GM19467 (cell line): Measurements from ENCODE around the gene FAM162B.
"Not testable (repeated sequence)": the region's sequence is repeated elsewhere in the genome, so short reads cannot be mapped to it uniquely, and the experiment has no call there.

Experiments
- ATAC-seq: cut with Tn5 transposase; IDR thresholded peaks from one replicate; pipeline ENCODE4 v1.9.1; 2021; ENCODE audit warnings: mild to moderate bottlenecking, moderate library complexity; ENCODE audit not compliant: unreplicated experiment

The FAM162B gene

GRCh38 chr6:116764961-116765841, at the start of gene FAM162B:
TSS of gene FAM162B (minus strand) at chr6:116765719. CDS start at chr6:116765576, 143 bp downstream.
- no peak for ATAC-seq

GRCh38 chr6:116812051-116812650, 46.6 kb upstream of the FAM162B start:
- ATAC-seq, result no peak

GRCh38 chr6:116801971-116802370, 36.5 kb upstream of the FAM162B start:
- ATAC-seq, result no peak

GRCh38 chr6:116799945-116800344, 34.4 kb upstream of the FAM162B start:
- ATAC-seq, result no peak

- ATAC-seq, result no peak
Measured at GRCh38 chr6:116797585-116797984, 32.1 kb upstream of the FAM162B start.

GRCh38 chr6:116793224-116793623, 27.7 kb upstream of the FAM162B start:
- ATAC-seq, result no peak

GRCh38 chr6:116783852-116784251, 18.3 kb upstream of the FAM162B start:
- no peak for ATAC-seq

GRCh38 chr6:116779573-116780164, 14.2 kb upstream of the FAM162B start:
- ATAC-seq, result no peak

GRCh38 chr6:116773886-116774285, 8.4 kb upstream of the FAM162B start:
- no peak for ATAC-seq

- no peak for ATAC-seq
Measured at GRCh38 chr6:116772450-116772849, 6.9 kb upstream of the FAM162B start.

GRCh38 chr6:116767715-116768114, 2.2 kb upstream of the FAM162B start:
- ATAC-seq, result no peak

- no peak for ATAC-seq
Measured at GRCh38 chr6:116766506-116767176, 1.1 kb upstream of the FAM162B start.

GRCh38 chr6:116764629-116764960, 924 bp downstream of the FAM162B start:
- no peak for ATAC-seq

- ATAC-seq, result no peak
Measured at GRCh38 chr6:116763906-116764628, 1.5 kb downstream of the FAM162B start.

- no peak for ATAC-seq
Measured at GRCh38 chr6:116763048-116763447, 2.5 kb downstream of the FAM162B start.

- ATAC-seq, result no peak
Measured at GRCh38 chr6:116762235-116762634, 3.3 kb downstream of the FAM162B start.

GRCh38 chr6:116761779-116762178, 3.7 kb downstream of the FAM162B start:
- ATAC-seq, result no peak

- no peak for ATAC-seq
Measured at GRCh38 chr6:116745176-116745575, 20.3 kb downstream of the FAM162B start.

GRCh38 chr6:116741571-116741970, 23.9 kb downstream of the FAM162B start:
- ATAC-seq, result no peak

GRCh38 chr6:116740486-116740885, 25.0 kb downstream of the FAM162B start:
- ATAC-seq, result not testable (repeated sequence)

GRCh38 chr6:116737004-116737403, 28.5 kb downstream of the FAM162B start:
- no peak for ATAC-seq
